ENCODE results near the gene PRKG1. TPM values are rescaled to one million over a fixed set of nuclear protein-coding genes. Genes with fewer than 3 reads are reported as not detected.

The PRKG1 gene
- total RNA-seq, 1 experiment from 2014 or later, result 0.09 TPM

DNA sequence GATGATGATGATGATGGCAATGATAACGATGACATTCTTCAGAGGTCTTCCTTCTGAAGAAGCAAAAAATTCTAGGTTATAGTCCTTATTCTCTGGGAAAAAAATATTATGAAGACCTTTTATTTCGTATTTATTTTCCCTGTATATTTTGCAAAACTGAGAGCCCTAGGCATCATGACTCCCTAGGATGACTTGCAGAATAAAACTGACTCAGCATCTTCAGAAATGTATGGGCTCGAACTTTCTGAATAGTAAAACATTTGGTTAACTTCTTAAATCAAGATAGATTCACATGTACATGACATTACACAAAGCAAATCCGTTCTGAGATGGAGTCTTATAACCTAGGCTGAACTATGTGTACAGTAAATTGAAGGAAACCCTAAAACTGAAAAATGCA lies 1269.2 kb downstream of the PRKG1 start:
- no peak for DNase-seq
- intact Hi-C loops (cut with micrococcal nuclease; ENCODE audit: unreplicated experiment), result no loop called here
- ChIA-PET POLR2A (no interaction called here), CTCF (no interaction called here)
- Mint-ChIP-seq H3K27me3 (ENCODE audit: insufficient read depth, unreplicated experiment) (no peaks in the 10 kb centered on the region), H3K27ac (ENCODE audit: unreplicated experiment) (no peak overlapping the region), H3K36me3 (ENCODE audit: insufficient read depth, unreplicated experiment) (peaks cover 11% of the 10 kb centered on the region), H3K4me1 (ENCODE audit: low read depth, unreplicated experiment) (peaks cover 7% of the 10 kb centered on the region), H3K9me3 (ENCODE audit: unreplicated experiment) (peaks cover 10% of the 10 kb centered on the region), H3K4me3 (ENCODE audit: unreplicated experiment) (no peak overlapping the region)
- Histone ChIP-seq H3K27me3 (replicated peaks; ENCODE audit: control insufficient read depth, insufficient read depth, low read length) (no peaks in the 10 kb centered on the region), H3K9me3 (peaks cover 13% of the 10 kb centered on the region), H3K36me3 (ENCODE audit: control insufficient read depth, insufficient read depth, low read length) (peaks cover 4% of the 10 kb centered on the region; the same call in 1 of the 2 replicates), H3K4me3 (ENCODE audit: low read depth, low read length) (no peak overlapping the region), H3K4me1 (0 out of 2 replicates have a peak, but pooled peaks cover 3% of the 10 kb centered on the region)
- TF ChIP-seq, protein P1, sequence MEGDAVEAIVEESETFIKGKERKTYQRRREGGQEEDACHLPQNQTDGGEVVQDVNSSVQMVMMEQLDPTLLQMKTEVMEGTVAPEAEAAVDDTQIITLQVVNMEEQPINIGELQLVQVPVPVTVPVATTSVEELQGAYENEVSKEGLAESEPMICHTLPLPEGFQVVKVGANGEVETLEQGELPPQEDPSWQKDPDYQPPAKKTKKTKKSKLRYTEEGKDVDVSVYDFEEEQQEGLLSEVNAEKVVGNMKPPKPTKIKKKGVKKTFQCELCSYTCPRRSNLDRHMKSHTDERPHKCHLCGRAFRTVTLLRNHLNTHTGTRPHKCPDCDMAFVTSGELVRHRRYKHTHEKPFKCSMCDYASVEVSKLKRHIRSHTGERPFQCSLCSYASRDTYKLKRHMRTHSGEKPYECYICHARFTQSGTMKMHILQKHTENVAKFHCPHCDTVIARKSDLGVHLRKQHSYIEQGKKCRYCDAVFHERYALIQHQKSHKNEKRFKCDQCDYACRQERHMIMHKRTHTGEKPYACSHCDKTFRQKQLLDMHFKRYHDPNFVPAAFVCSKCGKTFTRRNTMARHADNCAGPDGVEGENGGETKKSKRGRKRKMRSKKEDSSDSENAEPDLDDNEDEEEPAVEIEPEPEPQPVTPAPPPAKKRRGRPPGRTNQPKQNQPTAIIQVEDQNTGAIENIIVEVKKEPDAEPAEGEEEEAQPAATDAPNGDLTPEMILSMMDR (IDR thresholded peaks at IDR 0.05; ENCODE audit: insufficient read depth in 1 of 2, low read depth in 1 of 2, low read length in 1 of 2, severe bottlenecking in 1 of 2, unreplicated experiment in 1 of 2), result no peak
- no TSS peak for BruUV-seq (replicated peaks)

DNA sequence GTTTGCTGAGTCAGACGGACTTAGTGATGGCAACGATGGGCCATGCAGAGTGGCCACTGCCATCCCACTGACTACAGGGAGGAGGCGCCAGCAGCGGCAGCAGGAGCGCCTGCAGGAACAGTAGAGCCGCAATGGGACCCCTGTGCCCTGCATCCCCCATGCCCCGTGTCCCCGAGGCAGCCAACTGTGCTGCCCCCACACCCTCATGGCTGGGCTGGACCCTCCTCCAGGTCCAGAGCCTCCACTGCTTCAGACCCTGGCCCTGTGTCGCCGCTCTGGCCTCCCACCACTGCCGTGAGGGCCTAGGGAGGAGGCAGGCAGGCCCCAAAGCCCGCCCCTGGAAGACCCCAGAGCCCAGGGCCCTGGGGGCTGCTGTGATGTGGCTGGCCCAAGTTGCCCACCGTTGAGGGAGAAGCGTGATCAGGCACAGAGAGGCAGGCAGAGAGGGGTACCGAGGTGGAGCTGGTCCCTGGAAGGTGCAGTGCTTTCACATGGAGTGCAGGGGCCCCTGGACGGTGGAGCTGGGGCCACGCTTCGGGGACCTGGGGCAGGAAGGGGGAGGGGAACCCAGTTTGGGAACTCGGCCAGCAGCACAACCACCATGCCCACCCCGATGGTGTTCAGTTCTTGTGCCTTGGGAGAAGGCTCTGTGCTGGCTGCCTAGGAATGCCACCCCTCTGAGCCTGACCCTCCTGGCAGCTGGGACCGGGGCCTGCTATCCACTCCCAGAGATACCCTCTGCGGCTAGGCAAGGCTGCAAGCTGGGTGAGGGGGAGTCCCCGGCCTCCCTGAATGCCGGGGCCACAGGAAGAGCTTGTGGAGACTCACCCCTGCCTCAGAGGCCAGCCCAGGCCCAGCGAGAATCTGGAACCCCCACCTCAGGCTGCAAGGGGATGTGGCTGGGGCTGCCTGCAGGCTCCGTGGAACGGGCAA lies 1272.4 kb downstream of the PRKG1 start:
- H3K27ac Mint-ChIP-seq (ENCODE audit: unreplicated experiment), result no peak overlapping the region
- CTCF ChIA-PET, result no interaction called here
- no peak overlapping the region for H3K4me3 Mint-ChIP-seq (ENCODE audit: unreplicated experiment)
- Histone ChIP-seq H3K9me3 (peaks cover 21% of the 10 kb centered on the region), H3K27me3 (replicated peaks; ENCODE audit: control insufficient read depth, insufficient read depth, low read length) (no peaks in the 10 kb centered on the region), H3K36me3 (ENCODE audit: control insufficient read depth, insufficient read depth, low read length) (peaks cover 4% of the 10 kb centered on the region; the same call in 1 of the 2 replicates), H3K4me1 (0 out of 2 replicates have a peak, but pooled peaks cover 3% of the 10 kb centered on the region), H3K4me3 (ENCODE audit: low read depth, low read length) (no peak overlapping the region)
- TF ChIP-seq, protein P1 (IDR thresholded peaks at IDR 0.05; ENCODE audit: insufficient read depth in 1 of 2, low read depth in 1 of 2, low read length in 1 of 2, severe bottlenecking in 1 of 2, unreplicated experiment in 1 of 2), result no peak
- H3K4me1 Mint-ChIP-seq (ENCODE audit: low read depth, unreplicated experiment), result peaks cover 13% of the 10 kb centered on the region
- no TSS peak for BruUV-seq (replicated peaks)
- peaks cover 13% of the 10 kb centered on the region for H3K36me3 Mint-ChIP-seq (ENCODE audit: insufficient read depth, unreplicated experiment)
- no peak for DNase-seq
- intact Hi-C loops (cut with micrococcal nuclease; ENCODE audit: unreplicated experiment), result no loop called here
- no peaks in the 10 kb centered on the region for H3K27me3 Mint-ChIP-seq (ENCODE audit: insufficient read depth, unreplicated experiment)
- H3K9me3 Mint-ChIP-seq (ENCODE audit: unreplicated experiment), result peaks cover 34% of the 10 kb centered on the region
- POLR2A ChIA-PET, result no interaction called here

DNA sequence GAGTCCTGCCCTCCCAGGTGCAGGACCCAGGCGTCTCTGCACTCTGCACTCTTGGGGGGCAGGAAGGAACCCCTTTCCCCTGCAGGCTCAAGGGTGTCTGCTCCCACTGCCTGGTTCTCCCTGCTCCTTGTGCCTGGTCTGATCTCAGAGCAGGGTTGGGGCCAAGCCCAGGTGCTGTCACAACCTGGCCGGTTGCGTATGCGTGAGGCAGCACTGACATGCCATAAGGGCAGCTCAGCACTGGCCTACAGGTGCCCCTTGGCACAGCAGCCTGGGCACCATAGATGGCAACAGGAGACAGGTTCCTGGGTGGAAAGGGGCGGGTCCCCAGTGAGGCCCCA lies 1273.0 kb downstream of the PRKG1 start:
- TF ChIP-seq, protein P1 (IDR thresholded peaks at IDR 0.05; ENCODE audit: insufficient read depth in 1 of 2, low read depth in 1 of 2, low read length in 1 of 2, severe bottlenecking in 1 of 2, unreplicated experiment in 1 of 2), result no peak
- peaks cover 8% of the 10 kb centered on the region for H3K4me1 Mint-ChIP-seq (ENCODE audit: low read depth, unreplicated experiment)
- H3K27me3 ChIP-seq (replicated peaks; ENCODE audit: control insufficient read depth, insufficient read depth, low read length), result no peaks in the 10 kb centered on the region
- H3K4me3 Mint-ChIP-seq (ENCODE audit: unreplicated experiment), result no peak overlapping the region
- intact Hi-C loops (cut with micrococcal nuclease; ENCODE audit: unreplicated experiment), result no loop called here
- POLR2A ChIA-PET, result no interaction called here
- H3K36me3 Mint-ChIP-seq (ENCODE audit: insufficient read depth, unreplicated experiment), result peaks cover 13% of the 10 kb centered on the region
- H3K36me3 ChIP-seq (ENCODE audit: control insufficient read depth, insufficient read depth, low read length), result peaks cover 4% of the 10 kb centered on the region; the same call in 1 of the 2 replicates
- no peak for DNase-seq
- no peaks in the 10 kb centered on the region for H3K27me3 Mint-ChIP-seq (ENCODE audit: insufficient read depth, unreplicated experiment)
- no TSS peak for BruUV-seq (replicated peaks)
- H3K9me3 ChIP-seq, result peaks cover 21% of the 10 kb centered on the region
- CTCF ChIA-PET, result no interaction called here
- H3K9me3 Mint-ChIP-seq (ENCODE audit: unreplicated experiment), result peaks cover 35% of the 10 kb centered on the region
- H3K27ac Mint-ChIP-seq (ENCODE audit: unreplicated experiment), result no peak overlapping the region
- H3K4me3 ChIP-seq (ENCODE audit: low read depth, low read length), result no peak overlapping the region
- 0 out of 2 replicates have a peak, but pooled peaks cover 3% of the 10 kb centered on the region for H3K4me1 ChIP-seq

Small RNAs within 50 kb of the gene (microRNA-seq; reads per million reads assigned to microRNA genes)
- gene MIR605, result not detected

Other genes with a start within 250 kb of the PRKG1 start
- 29.9 and 36.0 TPM in 2 replicates for gene A1CF, start 188.9 kb upstream of the PRKG1 start, total RNA-seq (2022)

Data from Caco-2 (cell line).